ENCODE data around the gene ZDHHC18.
A peak's percentile ranks its signal among the peaks of the same experiment; 100 is the strongest.

DNA sequence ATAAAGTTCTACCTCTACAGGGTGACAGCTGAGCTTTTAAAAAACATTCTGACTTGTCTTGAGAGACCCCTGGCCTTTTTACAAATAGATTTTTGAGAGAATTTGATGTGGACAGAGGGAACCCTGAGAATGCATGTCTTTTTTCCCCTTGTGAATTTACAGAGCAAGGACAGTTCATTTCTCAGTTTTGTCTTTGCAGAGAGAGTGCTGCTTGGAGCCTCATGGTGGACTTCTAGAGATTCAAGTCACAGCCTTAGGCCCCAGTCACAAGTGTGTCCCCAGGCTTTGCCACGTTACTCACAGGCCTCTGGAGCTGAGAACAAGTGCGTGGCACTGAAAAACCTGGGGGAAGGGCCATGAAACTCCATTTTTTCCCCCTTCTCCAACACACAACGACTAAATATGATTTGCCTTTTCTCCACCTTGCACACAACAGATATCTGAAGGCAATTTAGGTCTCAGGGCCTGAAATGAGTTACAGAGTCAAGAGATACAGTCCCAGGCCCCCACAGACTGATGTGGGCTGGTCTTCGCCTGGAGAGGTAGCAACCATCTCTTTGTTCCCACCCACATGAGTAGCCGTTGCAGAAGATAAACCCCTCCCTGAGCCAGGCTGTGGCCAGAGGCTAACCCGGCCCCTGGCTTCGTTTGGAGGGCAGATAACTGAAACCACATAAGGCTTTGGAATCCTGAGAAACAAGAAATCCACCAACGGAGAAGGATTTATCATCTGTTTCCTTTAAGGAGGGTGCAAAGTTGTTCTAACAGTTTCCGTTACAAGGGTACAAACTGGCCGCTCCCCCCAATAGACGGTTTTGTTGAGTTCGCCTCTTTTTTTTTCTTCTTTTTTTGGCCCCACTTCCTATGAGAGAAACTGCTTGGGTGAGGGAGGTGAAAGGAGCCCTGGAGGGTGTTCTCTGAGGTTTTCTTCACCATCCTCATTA is 39.8 kb upstream of the ZDHHC18 start:
- TF ChIP-seq SIN3A (conservative IDR thresholded peaks at IDR 0.05 in 1 of 2, IDR thresholded peaks at IDR 0.05 in 1 of 2; ENCODE audit: low read depth in 1 of 2, low read length in 2 of 2) (no peak), SP1 (IDR thresholded peaks at IDR 0.05; ENCODE audit: low read depth, low read length) (no peak), EZH2 (IDR thresholded peaks at IDR 0.05; ENCODE audit: low read depth, low read length, severe bottlenecking) (no peak), POLR2A (IDR thresholded peaks at IDR 0.05; ENCODE audit: control extremely low read depth in 1 of 2, low read depth in 2 of 2, low read length in 2 of 2) (no peak), CHD2 (IDR thresholded peaks at IDR 0.05; ENCODE audit: low read length) (no peak), KDM1A (IDR thresholded peaks at IDR 0.05; ENCODE audit: borderline replicate concordance, low read length) (no peak), SIX5 (IDR thresholded peaks at IDR 0.05; ENCODE audit: low read depth, low read length) (no peak), CREB1 (IDR thresholded peaks at IDR 0.05) (no peak)
- TF ChIP-seq, protein P1, sequence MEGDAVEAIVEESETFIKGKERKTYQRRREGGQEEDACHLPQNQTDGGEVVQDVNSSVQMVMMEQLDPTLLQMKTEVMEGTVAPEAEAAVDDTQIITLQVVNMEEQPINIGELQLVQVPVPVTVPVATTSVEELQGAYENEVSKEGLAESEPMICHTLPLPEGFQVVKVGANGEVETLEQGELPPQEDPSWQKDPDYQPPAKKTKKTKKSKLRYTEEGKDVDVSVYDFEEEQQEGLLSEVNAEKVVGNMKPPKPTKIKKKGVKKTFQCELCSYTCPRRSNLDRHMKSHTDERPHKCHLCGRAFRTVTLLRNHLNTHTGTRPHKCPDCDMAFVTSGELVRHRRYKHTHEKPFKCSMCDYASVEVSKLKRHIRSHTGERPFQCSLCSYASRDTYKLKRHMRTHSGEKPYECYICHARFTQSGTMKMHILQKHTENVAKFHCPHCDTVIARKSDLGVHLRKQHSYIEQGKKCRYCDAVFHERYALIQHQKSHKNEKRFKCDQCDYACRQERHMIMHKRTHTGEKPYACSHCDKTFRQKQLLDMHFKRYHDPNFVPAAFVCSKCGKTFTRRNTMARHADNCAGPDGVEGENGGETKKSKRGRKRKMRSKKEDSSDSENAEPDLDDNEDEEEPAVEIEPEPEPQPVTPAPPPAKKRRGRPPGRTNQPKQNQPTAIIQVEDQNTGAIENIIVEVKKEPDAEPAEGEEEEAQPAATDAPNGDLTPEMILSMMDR (IDR thresholded peaks at IDR 0.05; ENCODE audit: control extremely low read depth in 1 of 3, insufficient read depth in 1 of 3, low read depth in 1 of 3, low read length in 3 of 3) = peak in 1 of 3 experiments; percentile 13; a peak in 1 of 4 replicates
- TF ChIP-seq, protein P2, sequence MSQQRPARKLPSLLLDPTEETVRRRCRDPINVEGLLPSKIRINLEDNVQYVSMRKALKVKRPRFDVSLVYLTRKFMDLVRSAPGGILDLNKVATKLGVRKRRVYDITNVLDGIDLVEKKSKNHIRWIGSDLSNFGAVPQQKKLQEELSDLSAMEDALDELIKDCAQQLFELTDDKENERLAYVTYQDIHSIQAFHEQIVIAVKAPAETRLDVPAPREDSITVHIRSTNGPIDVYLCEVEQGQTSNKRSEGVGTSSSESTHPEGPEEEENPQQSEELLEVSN (IDR thresholded peaks at IDR 0.05) = no peak
- TF ChIP-seq, protein P3, sequence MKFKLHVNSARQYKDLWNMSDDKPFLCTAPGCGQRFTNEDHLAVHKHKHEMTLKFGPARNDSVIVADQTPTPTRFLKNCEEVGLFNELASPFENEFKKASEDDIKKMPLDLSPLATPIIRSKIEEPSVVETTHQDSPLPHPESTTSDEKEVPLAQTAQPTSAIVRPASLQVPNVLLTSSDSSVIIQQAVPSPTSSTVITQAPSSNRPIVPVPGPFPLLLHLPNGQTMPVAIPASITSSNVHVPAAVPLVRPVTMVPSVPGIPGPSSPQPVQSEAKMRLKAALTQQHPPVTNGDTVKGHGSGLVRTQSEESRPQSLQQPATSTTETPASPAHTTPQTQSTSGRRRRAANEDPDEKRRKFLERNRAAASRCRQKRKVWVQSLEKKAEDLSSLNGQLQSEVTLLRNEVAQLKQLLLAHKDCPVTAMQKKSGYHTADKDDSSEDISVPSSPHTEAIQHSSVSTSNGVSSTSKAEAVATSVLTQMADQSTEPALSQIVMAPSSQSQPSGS (IDR thresholded peaks at IDR 0.05; ENCODE audit: low read length) = no peak

All from H1 (cell line).